SU-DHL-6 (cell line): Measurements from ENCODE around the gene KLHL29.

Experiments
- H2AFZ ChIP-seq: fragments of 200-600 bp; sonication (generic); 2 replicates; pipeline ENCODE4 v1.6.1; 2014; ENCODE audit warnings: low read depth, mild to moderate bottlenecking, moderate library complexity, mixed read lengths, antibody characterized with exemption, low read length; ENCODE audit not compliant: severe bottlenecking
- H3F3A ChIP-seq: fragments of 200-600 bp; shearing (Covaris generic); 2 replicates; pipeline ENCODE4 v1.6.0; 2016; ENCODE audit warnings: antibody characterized with exemption, mild to moderate bottlenecking; ENCODE audit not compliant: insufficient read depth
- H3K27ac ChIP-seq: fragments of 200-600 bp; sonication (generic); 2 replicates; pipeline ENCODE4 v1.5.1; 2016; ENCODE audit warnings: low read depth, mild to moderate bottlenecking, low read length, moderate library complexity, mixed read lengths
- H3K27me3 ChIP-seq: fragments of 200-600 bp; sonication (generic), shearing (Covaris generic); 2 replicates; pipeline ENCODE4 v1.6.0; 2014; ENCODE audit warnings: mild to moderate bottlenecking, low read length
- H3K36me3 ChIP-seq: fragments of 200-600 bp; sonication (generic); 2 replicates; pipeline ENCODE4 v1.6.1; 2014; ENCODE audit warnings: mild to moderate bottlenecking, low read length, mixed read lengths
- H3K4me2 ChIP-seq: fragments of 300-600, 200-600 bp; shearing (Covaris generic), sonication (generic); 2 replicates; pipeline ENCODE4 v1.6.0; 2014; ENCODE audit warnings: low read length, low read depth, mild to moderate bottlenecking; ENCODE audit not compliant: poor library complexity, severe bottlenecking
- H3K4me3 ChIP-seq: fragments of 200-600 bp; sonication (generic); 2 replicates; pipeline ENCODE4 v1.5.1; 2014; ENCODE audit warnings: antibody characterized with exemption, low read length, mild to moderate bottlenecking, mixed read lengths; ENCODE audit not compliant: insufficient read depth, poor library complexity, severe bottlenecking
- H3K79me2 ChIP-seq: fragments of 200-600 bp; sonication (generic); 2 replicates; pipeline ENCODE4 v1.6.1; 2014; ENCODE audit warnings: mild to moderate bottlenecking, low read length, moderate library complexity; ENCODE audit not compliant: insufficient read depth
- H3K9ac ChIP-seq: fragments of 200-600 bp; sonication (generic); 2 replicates; pipeline ENCODE4 v1.7.0; 2014; ENCODE audit warnings: mild to moderate bottlenecking, low read length
- H3K9me2 ChIP-seq: fragments of 200-600 bp; sonication (generic); replicated peaks from 2 replicates; pipeline ENCODE4 v1.6.1; 2014; ENCODE audit warnings: low read length; ENCODE audit not compliant: insufficient read depth
- H3K9me3 ChIP-seq: fragments of 200-600 bp; sonication (generic); 2 replicates; pipeline ENCODE4 v1.6.1; 2014; ENCODE audit warnings: low read length, mixed read lengths; ENCODE audit not compliant: insufficient read depth
- H4K20me1 ChIP-seq: fragments of 200-600 bp; sonication (generic); 2 replicates; pipeline ENCODE4 v1.6.1; 2014; ENCODE audit warnings: low read depth, mild to moderate bottlenecking, antibody characterized with exemption, low read length, moderate library complexity, mixed read lengths
- CTCF ChIP-seq: fragments of 200-600 bp; sonication (generic); IDR thresholded peaks from one replicate; pipeline ENCODE4 v1.5.1; 2017; ENCODE audit warnings: antibody characterized with exemption, mild to moderate bottlenecking, low read length, moderate library complexity; ENCODE audit not compliant: insufficient read depth, poor library complexity, severe bottlenecking
- EZH2phosphoT487 ChIP-seq: fragments of 200-600 bp; sonication (generic), shearing (Covaris generic); conservative IDR thresholded peaks from 2 replicates; pipeline ENCODE4 v1.6.1; 2018; ENCODE audit warnings: mild to moderate bottlenecking, antibody characterized with exemption, low read length, moderate library complexity, mixed read lengths

Gene KLHL29

GRCh38 chr2:23540804-23541360 is 155.9 kb downstream of the KLHL29 start:
- no peaks in the 10 kb centered on the region for H4K20me1 ChIP-seq
- H3K27me3 ChIP-seq, result no peaks in the 10 kb centered on the region
- H3K9me3 ChIP-seq, result no peaks in the 10 kb centered on the region
- TF ChIP-seq EZH2phosphoT487 (no peak), CTCF (no peak)
- H3K9me2 ChIP-seq, result no peaks in the 10 kb centered on the region
- no peaks in the 10 kb centered on the region for H3F3A ChIP-seq
- no peaks in the 10 kb centered on the region for H3K79me2 ChIP-seq
- H3K4me2 ChIP-seq, result no peak overlapping the region
- H3K27ac ChIP-seq, result no peak overlapping the region
- no peak overlapping the region for H2AFZ ChIP-seq
- H3K9ac ChIP-seq, result no peak overlapping the region
- H3K36me3 ChIP-seq, result no peaks in the 10 kb centered on the region
- H3K4me3 ChIP-seq, result no peak overlapping the region

GRCh38 chr2:23541503-23542229 is 156.7 kb downstream of the KLHL29 start:
- Histone ChIP-seq H2AFZ (no peak overlapping the region), H3F3A (no peaks in the 10 kb centered on the region), H3K4me2 (no peak overlapping the region), H3K27me3 (no peaks in the 10 kb centered on the region), H3K4me3 (no peak overlapping the region), H3K9me3 (no peaks in the 10 kb centered on the region), H3K9ac (no peak overlapping the region), H3K9me2 (no peaks in the 10 kb centered on the region), H4K20me1 (no peaks in the 10 kb centered on the region), H3K36me3 (no peaks in the 10 kb centered on the region), H3K79me2 (no peaks in the 10 kb centered on the region), H3K27ac (no peak overlapping the region)
- TF ChIP-seq EZH2phosphoT487 (no peak), CTCF (no peak)

GRCh38 chr2:23542230-23542789 is 157.3 kb downstream of the KLHL29 start:
- no peak overlapping the region for H2AFZ ChIP-seq
- no peak overlapping the region for H3K9ac ChIP-seq
- TF ChIP-seq EZH2phosphoT487 (no peak), CTCF (no peak)
- H3K79me2 ChIP-seq, result no peaks in the 10 kb centered on the region
- H3K4me3 ChIP-seq, result no peak overlapping the region
- H3K36me3 ChIP-seq, result no peaks in the 10 kb centered on the region
- no peaks in the 10 kb centered on the region for H3F3A ChIP-seq
- H4K20me1 ChIP-seq, result no peaks in the 10 kb centered on the region
- H3K27me3 ChIP-seq, result no peaks in the 10 kb centered on the region
- H3K9me3 ChIP-seq, result no peaks in the 10 kb centered on the region
- no peak overlapping the region for H3K4me2 ChIP-seq
- no peaks in the 10 kb centered on the region for H3K9me2 ChIP-seq
- H3K27ac ChIP-seq, result no peak overlapping the region
